H1 (cell line): ENCODE measurements around the gene RELCH. TPM values are rescaled to one million over a fixed set of nuclear protein-coding genes. Genes with fewer than 3 reads are reported as not detected.
A peak's percentile ranks its signal among the peaks of the same experiment; 100 is the strongest.

Experiments used
- CTCF ChIA-PET: fragments of 300-600 bp; sonication (Branson Sonifier 250); formaldehyde crosslinking; loops from one replicate; lab custom pipeline; 2021; ENCODE audit not compliant: partially characterized antibody; lab: Charles Lee
- POLR2A ChIA-PET: fragments of 300-600 bp; sonication (Branson Sonifier 250); formaldehyde crosslinking; loops from one replicate; lab custom pipeline; 2021; ENCODE audit warnings: inconsistent platforms; ENCODE audit not compliant: partially characterized antibody; lab: Charles Lee
- DNase-seq, 2 experiments: peaks; one replicate each; pipeline versions ENCODE4 v3.0.0 to v3.0.0-alpha.2; 2010 to 2022; ENCODE audit warnings: low spot score in 2 of 2, low read depth in 1 of 2, mixed read lengths in 1 of 2
- FAIRE-seq: peaks from 2 replicates; lab custom pipeline; 2011; peaks lifted over from hg19 to GRCh38; lab: Jason Lieb, UNC
- H2AFZ ChIP-seq: 2 replicates; pipeline ENCODE4 v1.8.1; 2012; ENCODE audit warnings: low read length, inconsistent platforms
- H2AK5ac ChIP-seq: 2 replicates; pipeline ENCODE4 v1.6.1; 2013; ENCODE audit warnings: low read depth, low read length
- H2BK120ac ChIP-seq: replicated peaks from 2 replicates; pipeline ENCODE3; 2013; ENCODE audit warnings: low read depth, low read length, inconsistent platforms
- H2BK12ac ChIP-seq: 2 replicates; pipeline ENCODE4 v1.6.1; 2013; ENCODE audit warnings: low read depth, low read length
- H2BK15ac ChIP-seq: 2 replicates; pipeline ENCODE4 v1.6.1; 2013; ENCODE audit warnings: low read length
- H2BK20ac ChIP-seq: 2 replicates; pipeline ENCODE4 v1.6.1; 2013; ENCODE audit warnings: low read length
- H2BK5ac ChIP-seq: 2 replicates; pipeline ENCODE4 v1.6.1; 2013; ENCODE audit warnings: low read depth, low read length
- H3K14ac ChIP-seq: 2 replicates; pipeline ENCODE4 v1.6.1; 2013; ENCODE audit warnings: inconsistent platforms; ENCODE audit not compliant: insufficient read length
- H3K18ac ChIP-seq: 2 replicates; pipeline ENCODE4 v1.6.1; 2013; ENCODE audit warnings: low read length; ENCODE audit errors: extremely low read depth
- H3K23ac ChIP-seq: 2 replicates; pipeline ENCODE4 v1.6.1; 2013; ENCODE audit warnings: inconsistent platforms; ENCODE audit not compliant: insufficient read length
- H3K23me2 ChIP-seq: 2 replicates; pipeline ENCODE4 v1.6.1; 2013; ENCODE audit warnings: low read depth, low read length
- H3K27ac ChIP-seq: 2 replicates; pipeline ENCODE4 v1.6.1; 2011; ENCODE audit warnings: low read depth, low read length, inconsistent platforms
- H3K27me3 ChIP-seq, 4 experiments: replicated peaks in 1 of 4; 1 replicate in 1 of 4; 2 replicates in 3 of 4; pipeline versions ENCODE4 v1.6.1 to v1.8.1; 2011 to 2013; ENCODE audit warnings: low read length in 3 of 4, mild to moderate bottlenecking in 3 of 4, inconsistent platforms in 2 of 4, mixed read lengths in 2 of 4, moderate library complexity in 1 of 4; ENCODE audit not compliant: control insufficient read depth in 3 of 4, insufficient read depth in 3 of 4; ENCODE audit errors: extremely low read depth in 1 of 4
- H3K36me3 ChIP-seq, 4 experiments: 2 replicates each; pipeline versions ENCODE4 v1.6.1 to v1.8.1; 2011 to 2013; ENCODE audit warnings: mild to moderate bottlenecking in 4 of 4, low read length in 3 of 4, moderate library complexity in 2 of 4, control low read depth in 1 of 4, inconsistent platforms in 1 of 4; ENCODE audit not compliant: insufficient read depth in 4 of 4, control insufficient read depth in 2 of 4
- H3K4ac ChIP-seq: replicated peaks from 2 replicates; pipeline ENCODE3; 2013; ENCODE audit warnings: low read length, low read depth, mixed read lengths, inconsistent platforms; ENCODE audit not compliant: insufficient read length
- H3K4me1 ChIP-seq, 4 experiments: replicated peaks in 1 of 4; 1 replicate in 1 of 4; 2 replicates in 3 of 4; pipeline versions ENCODE4 v1.6.1 to v1.8.1; 2011 to 2013; ENCODE audit warnings: low read length in 3 of 4, inconsistent platforms in 2 of 4, mixed read lengths in 1 of 4; ENCODE audit not compliant: insufficient read depth in 4 of 4, control insufficient read depth in 3 of 4
- H3K4me2 ChIP-seq, 2 experiments: 2 replicates each; pipeline versions ENCODE4 v1.6.1 to v1.8.1; 2011 to 2013; ENCODE audit warnings: low read depth in 2 of 2, low read length in 2 of 2, control low read depth in 1 of 2, inconsistent platforms in 1 of 2, mild to moderate bottlenecking in 1 of 2; ENCODE audit not compliant: insufficient read depth in 1 of 2
- H3K4me3 ChIP-seq, 4 experiments: fragments of 200-600, 300-600 bp in 1 of 4; sonication (generic), shearing (Covaris generic), sonication (Bioruptor Twin) in 1 of 4; 2 replicates each; pipeline versions ENCODE4 v1.5.1 to v1.8.1; 2011 to 2016; ENCODE audit warnings: low read length in 4 of 4, low read depth in 3 of 4, control low read depth in 2 of 4, inconsistent platforms in 2 of 4, mild to moderate bottlenecking in 2 of 4, mixed read lengths in 1 of 4, moderate library complexity in 1 of 4; ENCODE audit not compliant: insufficient read depth in 2 of 4; ENCODE audit errors: extremely low read depth in 1 of 4
- H3K56ac ChIP-seq: replicated peaks from 2 replicates; pipeline ENCODE3; 2013; ENCODE audit warnings: low read depth, mild to moderate bottlenecking, mixed read lengths, low read length, inconsistent platforms; ENCODE audit not compliant: insufficient read length
- H3K79me1 ChIP-seq: 2 replicates; pipeline ENCODE4 v1.6.1; 2013; ENCODE audit warnings: low read depth, low read length, control low read depth
- H3K79me2 ChIP-seq, 2 experiments: 2 replicates each; pipeline versions ENCODE4 v1.6.1 to v1.8.1; 2012 to 2013; ENCODE audit warnings: low read length in 2 of 2, mild to moderate bottlenecking in 2 of 2, inconsistent platforms in 1 of 2; ENCODE audit not compliant: insufficient read depth in 2 of 2, control insufficient read depth in 1 of 2
- H3K9ac ChIP-seq, 4 experiments: replicated peaks in 1 of 4; 1 replicate in 1 of 4; 2 replicates in 3 of 4; pipeline versions ENCODE4 v1.6.1 to v1.8.1; 2011 to 2013; ENCODE audit warnings: low read depth in 3 of 4, low read length in 3 of 4, control low read depth in 2 of 4, mild to moderate bottlenecking in 2 of 4, moderate library complexity in 2 of 4, inconsistent platforms in 1 of 4; ENCODE audit errors: extremely low read depth in 1 of 4
- H3K9me3 ChIP-seq, 2 experiments: 2 replicates each; pipeline versions ENCODE4 v1.6.1 to v1.8.1; 2012 to 2013; ENCODE audit warnings: mild to moderate bottlenecking in 2 of 2, moderate library complexity in 2 of 2, control low read depth in 1 of 2, inconsistent platforms in 1 of 2, low read depth in 1 of 2, low read length in 1 of 2, mixed read lengths in 1 of 2; ENCODE audit not compliant: insufficient read depth in 2 of 2
- H4K20me1 ChIP-seq, 2 experiments: replicated peaks in 1 of 2; 2 replicates each; pipeline versions ENCODE3 to v1.8.1; 2011 to 2013; ENCODE audit warnings: inconsistent platforms in 2 of 2, low read length in 2 of 2, mild to moderate bottlenecking in 1 of 2; ENCODE audit not compliant: insufficient read depth in 2 of 2, control insufficient read depth in 1 of 2
- H4K5ac ChIP-seq: 2 replicates; pipeline ENCODE4 v1.6.1; 2013; ENCODE audit warnings: low read length, low read depth, mixed read lengths, inconsistent platforms; ENCODE audit not compliant: insufficient read length
- H4K8ac ChIP-seq: 2 replicates; pipeline ENCODE4 v1.8.0; 2013; ENCODE audit warnings: mild to moderate bottlenecking, moderate library complexity, low read length, inconsistent platforms; ENCODE audit not compliant: insufficient read depth; ENCODE audit errors: extremely low read depth
- H4K91ac ChIP-seq: replicated peaks from 2 replicates; pipeline ENCODE3; 2013; ENCODE audit warnings: low read length, mixed read lengths, inconsistent platforms; ENCODE audit not compliant: insufficient read length
- BACH1 ChIP-seq: IDR thresholded peaks from 2 replicates; pipeline ENCODE4 v1.6.1; 2012; ENCODE audit warnings: low read length, improper control_type of control experiment
- CBX5 ChIP-seq: fragments of 300-800, 300-1000 bp; sonication (generic); IDR thresholded peaks from 2 replicates; pipeline ENCODE4 v1.7.1; 2016; ENCODE audit warnings: antibody characterized with exemption, low read length, low read depth
- CTCF ChIP-seq, 3 experiments: IDR thresholded peaks; 1 replicate in 2 of 3; 2 replicates in 1 of 3; pipeline versions ENCODE4 v1.5.1 to v1.6.1; 2011; ENCODE audit warnings: low read length in 3 of 3, mild to moderate bottlenecking in 3 of 3, inconsistent platforms in 2 of 3, low read depth in 1 of 3, moderate library complexity in 1 of 3; ENCODE audit not compliant: insufficient read depth in 1 of 3; ENCODE audit errors: control extremely low read depth in 1 of 3
- EZH2 ChIP-seq: fragments of 200-600 bp; sonication (generic); IDR thresholded peaks from 2 replicates; pipeline ENCODE4 v1.7.1; 2012; ENCODE audit warnings: low read depth, mild to moderate bottlenecking, moderate library complexity, low read length, inconsistent platforms; ENCODE audit not compliant: severe bottlenecking
- PHF8 ChIP-seq: fragments of 200-600 bp; sonication (generic); conservative IDR thresholded peaks from 2 replicates; pipeline ENCODE4 v1.7.1; 2012; ENCODE audit warnings: low read depth, mild to moderate bottlenecking, inconsistent platforms, low read length, moderate library complexity
- POLR2A ChIP-seq, 2 experiments: IDR thresholded peaks; 1 replicate in 1 of 2; 2 replicates in 1 of 2; pipeline ENCODE4 v1.6.1; 2011; ENCODE audit warnings: low read depth in 2 of 2, low read length in 2 of 2, mild to moderate bottlenecking in 2 of 2; ENCODE audit errors: control extremely low read depth in 1 of 2
- RAD21 ChIP-seq, 2 experiments: IDR thresholded peaks in 1 of 2; conservative IDR thresholded peaks in 1 of 2; 2 replicates each; pipeline ENCODE4 v1.6.1; 2011; ENCODE audit warnings: low read depth in 2 of 2, low read length in 2 of 2, improper control_type of control experiment in 1 of 2, inconsistent platforms in 1 of 2, mild to moderate bottlenecking in 1 of 2, moderate library complexity in 1 of 2
- RXRA ChIP-seq: IDR thresholded peaks from 2 replicates; pipeline ENCODE4 v1.6.1; 2011; ENCODE audit warnings: low read depth, mild to moderate bottlenecking, low read length, moderate library complexity; ENCODE audit not compliant: insufficient read depth
- SP2 ChIP-seq: IDR thresholded peaks from 2 replicates; pipeline ENCODE4 v1.6.1; 2012; ENCODE audit warnings: mild to moderate bottlenecking, low read length, inconsistent platforms
- WGBS, 2 experiments: shearing (Covaris generic) in 1 of 2; methylation state at CpG; one replicate each; pipeline versions ENCODE4 v1.1.6 to v1.1.7; 2013 to 2015; ENCODE audit warnings: low lambda C conversion rate in 2 of 2, mixed read lengths in 2 of 2, inconsistent platforms in 1 of 2, low coverage in 1 of 2, missing lambda C conversion rate in 1 of 2; ENCODE audit not compliant: insufficient replicate concordance in 2 of 2, insufficient coverage in 1 of 2, insufficient read length in 1 of 2; ENCODE audit errors: extremely low coverage in 1 of 2, missing lambda C conversion rate in 1 of 2; 5-methylcytosine and 5-hydroxymethylcytosine counted together
- polyA plus RNA-seq, 7 experiments: library from polyadenylated mRNA; depleted of rRNA in 3 of 7; stranded (reverse) in 5 of 7; unstranded in 2 of 7; fragments of >200 nt in 5 of 7; fragments of 200-250 nt in 2 of 7; gene quantifications; 1 replicate in 5 of 7; 2 replicates in 1 of 7; 4 replicates in 1 of 7; pipeline versions ENCODE4 v1.2.1 to v1.2.3, GENCODE V29; 2011 to 2013; ENCODE audit warnings: missing spikeins in 2 of 7, mixed read lengths in 2 of 7
- total RNA-seq: library from RNA; stranded (reverse); fragmentation: NEBNext Ultra II Directional; extraction: Animal tissue kit (Norgen Biotek cat#: 25700); gene quantifications from 2 replicates; pipeline ENCODE4 v1.2.1, GENCODE V29; 2021

Gene RELCH
- total and polyA plus RNA-seq, 2 of the 8 experiments (the other 6 are each of a cell fraction or from before 2014, with no cell fraction given), result 7.3 to 26.9 TPM

DNA sequence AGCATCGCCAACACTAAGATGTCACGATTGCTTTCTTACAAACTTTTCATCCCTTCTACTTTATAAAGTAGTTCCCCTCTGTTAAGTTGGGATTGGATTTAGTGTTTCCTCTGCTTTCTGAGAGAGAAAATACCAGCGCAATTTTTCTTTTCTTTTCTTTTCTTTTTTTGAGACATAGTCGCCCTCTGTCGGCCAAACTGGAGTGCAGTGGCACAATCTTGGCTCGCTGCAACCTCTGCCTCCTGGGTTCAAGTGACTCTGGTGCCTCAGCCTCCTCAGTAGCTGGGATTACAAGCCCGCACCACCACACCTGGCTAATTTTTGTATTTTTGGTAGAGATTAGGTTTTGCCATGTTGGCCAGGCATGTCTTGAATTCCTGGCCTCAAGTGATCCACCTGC is 9.0 kb downstream of the RELCH start:
- Histone ChIP-seq H3K4me3 (no peak overlapping the region), H3K9me3 (no peaks in the 10 kb centered on the region), H4K5ac (no peak overlapping the region), H3K4ac (no peak overlapping the region), H2BK15ac (no peak overlapping the region), H3K27me3 (no peaks in the 10 kb centered on the region), H4K8ac (no peak overlapping the region), H3K4me1 (no peaks in the 10 kb centered on the region), H3K4me2 (no peak overlapping the region), H3K14ac (no peak overlapping the region), H3K23me2 (no peaks in the 10 kb centered on the region), H3K79me2 (peaks cover 5 to 98% of the 10 kb centered on the region in 2 experiments; a peak in 3 of 4 replicates), H4K20me1 (peaks cover 2 to 3% of the 10 kb centered on the region in 2 experiments), H2AK5ac (no peak overlapping the region), H3K27ac (no peak overlapping the region), H3K9ac (no peak overlapping the region), H2BK120ac (no peak overlapping the region), H2BK5ac (no peak overlapping the region), H3K56ac (no peak overlapping the region), H2BK20ac (no peak overlapping the region), H4K91ac (no peak overlapping the region), H3K18ac (no peak overlapping the region), H3K36me3 (no peaks in the 10 kb centered on the region), H3K23ac (no peak overlapping the region), H3K79me1 (peaks cover 2% of the 10 kb centered on the region; the same call in 1 of the 2 replicates), H2BK12ac (no peak overlapping the region), H2AFZ (no peak overlapping the region)
- WGBS, 2 experiments, result 75% methylated on average over 7 of the region's 7 CpGs; no CpG with 5 or more reads in 1 of the 2 experiments
- FAIRE-seq, result no peak
- DNase-seq, result peak in 1 of 2 experiments; percentile 53
- ChIA-PET POLR2A (interaction anchor here (4.2 kb wide), 1 partner anchor 9 kb away, joined by 23 read pairs; the partner anchor contains the start of genes PIGN and RELCH), CTCF (interaction anchor here (0.6 to 2.9 kb wide), 10 partner anchors 18 to 841 kb away, joined by 3 to 7 read pairs (median 4); no protein-coding TSS in a partner anchor)
- TF ChIP-seq RXRA (no peak), BACH1 (no peak), SP2 (no peak), POLR2A (IDR thresholded peaks at IDR 0.05; ENCODE audit: control extremely low read depth in 1 of 2, low read depth in 2 of 2, low read length in 2 of 2) (no peak), EZH2 (no peak), CTCF (IDR thresholded peaks at IDR 0.05; ENCODE audit: control extremely low read depth in 1 of 3, insufficient read depth in 1 of 3, low read depth in 1 of 3, low read length in 3 of 3) (peak; percentile 35 to 51 (median 44); a peak in 3 of 4 replicates), CBX5 (no peak), RAD21 (IDR thresholded peaks at IDR 0.05 in 1 of 2, conservative IDR thresholded peaks at IDR 0.05 in 1 of 2; ENCODE audit: low read depth in 2 of 2, low read length in 2 of 2) (no peak; a peak in 1 of 4 replicates), PHF8 (no peak)
